CD4-positive, alpha-beta T cell treated with Interleukin-17A for 4 hours (primary cell): ENCODE data around the gene EPHA10.

Experiments
- DNase-seq: peaks from one replicate; pipeline ENCODE4 v3.0.0-alpha.2; 2020; ENCODE audit warnings: mixed read lengths

Gene EPHA10

DNA sequence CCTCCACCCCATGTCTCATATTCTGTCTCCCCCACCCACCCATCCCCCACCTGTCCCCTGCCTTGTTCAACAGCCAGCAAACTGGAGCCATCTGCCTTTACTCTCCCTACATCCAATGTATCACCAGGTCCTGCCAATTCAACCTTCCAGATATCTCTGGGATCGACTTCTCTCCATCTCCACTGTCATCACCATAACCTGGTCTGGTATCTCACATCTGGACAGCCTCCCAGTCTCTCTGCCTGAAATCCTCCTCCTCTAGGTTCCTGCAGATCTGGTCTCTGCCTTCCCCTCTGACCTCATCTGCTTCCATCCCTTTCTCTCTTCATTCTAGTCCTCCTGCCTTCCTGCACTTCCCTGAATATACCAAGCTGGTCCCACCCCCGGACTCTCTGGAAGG is 94.8 kb downstream of the EPHA10 start:
- DNase-seq: no peak

DNA sequence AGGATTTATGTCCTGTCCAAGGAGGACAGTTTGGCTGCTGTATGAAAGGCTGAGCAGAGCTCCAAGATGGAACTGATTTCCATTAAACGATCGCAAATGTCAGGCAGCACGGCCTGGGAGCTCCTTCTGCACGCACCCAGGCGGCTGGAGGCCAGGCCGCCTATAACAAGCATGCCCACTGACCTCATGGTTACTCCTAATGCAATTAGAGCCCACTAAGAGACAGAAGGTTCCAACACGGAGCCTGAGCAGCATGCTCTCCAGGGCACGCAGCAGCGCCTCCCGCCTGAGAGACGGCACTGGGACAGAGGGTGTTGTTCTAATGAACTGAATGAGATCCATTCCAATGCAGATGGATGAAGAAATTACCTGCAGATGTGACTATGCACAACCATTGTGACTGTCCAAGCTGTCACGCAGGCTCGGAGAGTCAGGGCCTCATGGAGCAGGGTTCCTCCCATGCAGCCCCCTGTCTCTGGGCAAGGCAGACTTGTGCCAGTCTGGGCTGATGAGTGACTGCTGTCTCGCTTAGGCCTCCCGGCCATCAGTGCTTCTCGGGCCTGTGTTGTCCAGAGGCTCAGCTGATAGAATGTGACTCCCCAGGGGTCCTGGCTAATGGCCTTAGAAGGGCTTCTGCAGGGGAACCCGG is 97.8 kb downstream of the EPHA10 start:
- DNase-seq: no peak

DNA sequence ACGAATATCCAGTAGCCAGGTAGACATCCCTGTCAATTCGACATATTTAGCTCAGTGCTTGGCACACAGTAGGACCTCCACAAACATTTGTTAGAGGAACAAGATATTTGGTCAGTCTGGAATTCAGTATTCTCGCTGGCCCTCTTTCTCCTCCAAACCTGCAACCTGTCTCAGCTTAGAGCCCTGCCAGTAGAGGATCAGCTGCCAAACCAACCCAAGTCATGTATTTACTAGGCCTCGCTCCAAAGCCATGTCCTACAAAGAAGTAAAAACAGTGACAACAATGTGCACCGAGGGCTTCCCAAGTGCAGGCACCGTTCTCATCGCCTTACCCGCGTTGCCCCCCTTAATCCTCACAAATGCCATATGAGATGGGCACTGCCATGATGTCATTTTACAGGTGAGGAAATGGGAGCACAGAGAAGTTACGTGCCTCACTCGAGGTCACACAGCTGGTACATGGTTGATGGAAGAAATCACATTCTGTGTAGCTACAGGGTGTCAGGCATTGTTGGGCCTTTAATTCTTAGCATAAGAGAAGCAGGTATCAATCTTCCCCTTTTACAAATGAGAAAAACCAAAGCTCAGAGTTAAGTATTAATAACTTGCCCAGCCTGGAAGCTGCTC is 98.6 kb downstream of the EPHA10 start:
- DNase-seq: no peak
